Ovary (tissue), 3 donors: ENCODE results near the gene TSSK2.

Experiments used
- POLR2A ChIP-seq: fragments of 450-650 bp; IDR thresholded peaks from one replicate; pipeline ENCODE4 v1.6.1; 2017; ENCODE audit warnings: antibody characterized with exemption, mild to moderate bottlenecking, moderate library complexity
- TF ChIP-seq, protein P1 (sequence below), 3 donors: fragments of 450-650 bp in 2 of 3; fragments of 200-600 bp in 1 of 3; IDR thresholded peaks; one replicate each; pipeline versions ENCODE4 v1.5.1 to v1.8.0; 2016 to 2022; ENCODE audit warnings: antibody characterized with exemption in 3 of 3, mild to moderate bottlenecking in 1 of 3
- donor health status: DM: no; HTN: no; CAD: no.

DNA sequence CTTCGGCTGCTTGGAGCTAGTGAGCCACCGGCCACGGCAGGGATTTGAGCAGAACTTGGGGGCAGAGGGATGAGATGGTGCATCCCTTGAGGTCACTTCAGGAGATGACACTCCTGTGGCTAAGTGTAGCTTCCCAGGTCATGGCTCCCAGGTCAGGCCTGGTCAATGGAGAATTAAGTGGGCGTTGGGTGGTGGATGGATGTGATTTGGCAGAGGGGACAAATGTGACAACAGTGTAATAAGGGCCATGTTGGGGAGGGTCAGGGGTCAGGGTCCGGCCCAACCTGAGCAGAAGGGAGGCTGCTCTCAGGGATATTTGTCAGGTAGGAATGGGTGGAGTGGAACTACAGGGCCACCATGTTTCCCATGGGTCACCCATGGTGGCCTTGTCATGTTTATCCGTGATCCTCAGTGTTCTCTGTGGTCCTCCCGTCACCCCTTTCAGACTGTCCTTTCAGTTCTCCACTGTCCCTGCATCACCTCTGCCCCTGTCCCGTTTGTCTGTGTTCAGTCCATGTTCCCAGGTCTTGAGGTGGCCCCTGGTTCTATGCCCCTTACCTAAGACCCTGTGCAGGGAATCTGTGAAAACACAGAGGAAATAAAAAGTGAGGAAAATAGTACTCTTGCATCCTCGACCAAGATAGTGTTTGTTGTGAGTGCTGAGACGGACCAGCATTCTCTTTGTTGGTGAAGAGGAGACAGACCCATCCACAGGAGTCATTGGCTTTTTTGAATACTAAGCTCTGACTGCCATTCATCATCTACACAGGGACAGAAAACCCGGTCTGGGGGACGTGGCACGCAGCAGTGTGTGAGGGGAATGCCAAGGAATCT is 41.3 kb downstream of the TSSK2 start:
- TF ChIP-seq POLR2A, result no peak
- TF ChIP-seq, protein P1, sequence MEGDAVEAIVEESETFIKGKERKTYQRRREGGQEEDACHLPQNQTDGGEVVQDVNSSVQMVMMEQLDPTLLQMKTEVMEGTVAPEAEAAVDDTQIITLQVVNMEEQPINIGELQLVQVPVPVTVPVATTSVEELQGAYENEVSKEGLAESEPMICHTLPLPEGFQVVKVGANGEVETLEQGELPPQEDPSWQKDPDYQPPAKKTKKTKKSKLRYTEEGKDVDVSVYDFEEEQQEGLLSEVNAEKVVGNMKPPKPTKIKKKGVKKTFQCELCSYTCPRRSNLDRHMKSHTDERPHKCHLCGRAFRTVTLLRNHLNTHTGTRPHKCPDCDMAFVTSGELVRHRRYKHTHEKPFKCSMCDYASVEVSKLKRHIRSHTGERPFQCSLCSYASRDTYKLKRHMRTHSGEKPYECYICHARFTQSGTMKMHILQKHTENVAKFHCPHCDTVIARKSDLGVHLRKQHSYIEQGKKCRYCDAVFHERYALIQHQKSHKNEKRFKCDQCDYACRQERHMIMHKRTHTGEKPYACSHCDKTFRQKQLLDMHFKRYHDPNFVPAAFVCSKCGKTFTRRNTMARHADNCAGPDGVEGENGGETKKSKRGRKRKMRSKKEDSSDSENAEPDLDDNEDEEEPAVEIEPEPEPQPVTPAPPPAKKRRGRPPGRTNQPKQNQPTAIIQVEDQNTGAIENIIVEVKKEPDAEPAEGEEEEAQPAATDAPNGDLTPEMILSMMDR (IDR thresholded peaks at IDR 0.05), result no peak
